K562 (cell line): Measurements from ENCODE around the gene RAD50. TPM values are rescaled to one million over a fixed set of nuclear protein-coding genes. Genes with fewer than 3 reads are reported as not detected.
A peak's percentile ranks its signal among the peaks of the same experiment; 100 is the strongest.

Experiments used
- C11orf30 ChIP-seq: fragments of 450-650 bp; IDR thresholded peaks from 2 replicates; pipeline ENCODE4 v1.6.1; 2016; ENCODE audit warnings: low read depth, mild to moderate bottlenecking
- CBFA2T3 ChIP-seq: fragments of 450-650 bp; IDR thresholded peaks from 2 replicates; pipeline ENCODE4 v1.6.1; 2017
- CGGBP1 ChIP-seq: fragments of 250-450 bp; sonication (Bioruptor Pico); IDR thresholded peaks from 2 replicates; pipeline ENCODE4 v1.9.0; 2021; ENCODE audit warnings: mild to moderate bottlenecking
- CSDE1 ChIP-seq, 2 experiments: fragments of 450-650 bp; IDR thresholded peaks; 2 replicates each; pipeline ENCODE4 v1.6.1; 2016; ENCODE audit warnings: mild to moderate bottlenecking in 1 of 2
- DDX20 ChIP-seq: fragments of 450-650 bp; IDR thresholded peaks from 2 replicates; pipeline ENCODE4 v1.6.1; 2016; ENCODE audit warnings: missing genetic modification characterization, low read depth, mild to moderate bottlenecking, missing compliant biosample characterization, moderate library complexity
- ESRRA ChIP-seq: fragments of 450-650 bp; IDR thresholded peaks from 2 replicates; pipeline ENCODE4 v1.6.1; 2014; ENCODE audit warnings: low read depth, mild to moderate bottlenecking, moderate library complexity, borderline replicate concordance
- EWSR1 ChIP-seq: fragments of 450-650 bp; IDR thresholded peaks from 2 replicates; pipeline ENCODE4 v1.6.1; 2018; ENCODE audit warnings: borderline replicate concordance, mild to moderate bottlenecking, low read depth, moderate library complexity; ENCODE audit not compliant: partially characterized antibody
- MAFK ChIP-seq: IDR thresholded peaks from 2 replicates; pipeline ENCODE4 v1.6.1; 2011; ENCODE audit warnings: low read length, improper control_type of control experiment
- NR2C2 ChIP-seq, 2 experiments: fragments of 200-800 bp in 1 of 2; sonication (Bioruptor generic) in 1 of 2; sonication (generic) in 1 of 2; formaldehyde crosslinking in 1 of 2; IDR thresholded peaks; 2 replicates each; pipeline versions ENCODE4 v1.6.1 to v1.8.0; 2016 to 2022; ENCODE audit warnings: mild to moderate bottlenecking in 1 of 2, missing compliant biosample characterization in 1 of 2, missing genetic modification characterization in 1 of 2, missing genetic modification reagents in 1 of 2
- NR2F6 ChIP-seq: fragments of 450-650 bp; formaldehyde crosslinking; IDR thresholded peaks from 2 replicates; pipeline ENCODE4 v1.4.0; 2020; ENCODE audit warnings: mild to moderate bottlenecking
- POLR2AphosphoS5 ChIP-seq: IDR thresholded peaks from 2 replicates; pipeline ENCODE4 v1.6.1; 2011; ENCODE audit warnings: mild to moderate bottlenecking, low read depth, low read length, moderate library complexity; ENCODE audit not compliant: control insufficient read depth, insufficient read depth
- RCOR1 ChIP-seq, 2 experiments: IDR thresholded peaks; 2 replicates each; pipeline ENCODE4 v1.6.1; 2012; ENCODE audit warnings: low read depth in 2 of 2, low read length in 2 of 2, borderline replicate concordance in 1 of 2, improper control_type of control experiment in 1 of 2
- SMAD4 ChIP-seq: fragments of 250-450 bp; sonication (Bioruptor Pico); conservative IDR thresholded peaks from 2 replicates; pipeline ENCODE4 v1.8.0; 2021; ENCODE audit warnings: inconsistent platforms, mild to moderate bottlenecking, moderate library complexity
- SNIP1 ChIP-seq: fragments of 450-650 bp; IDR thresholded peaks from 2 replicates; pipeline ENCODE4 v1.7.1; 2017; ENCODE audit warnings: low read depth, mild to moderate bottlenecking
- SOX6 ChIP-seq: fragments of 450-650 bp; IDR thresholded peaks from 2 replicates; pipeline ENCODE4 v1.6.1; 2014; ENCODE audit warnings: mild to moderate bottlenecking
- SPI1 ChIP-seq: IDR thresholded peaks from 2 replicates; pipeline ENCODE4 v1.6.1; 2011; ENCODE audit warnings: low read depth, low read length, control low read depth, borderline replicate concordance
- TAF9B ChIP-seq: fragments of 450-650 bp; IDR thresholded peaks from 2 replicates; pipeline ENCODE4 v1.6.1; 2018; ENCODE audit warnings: mild to moderate bottlenecking; ENCODE audit not compliant: partially characterized antibody
- TCF15 ChIP-seq: fragments of 250-450 bp; sonication (Bioruptor Pico); IDR thresholded peaks from 2 replicates; pipeline ENCODE4 v1.8.0; 2022; ENCODE audit warnings: moderate library complexity, mild to moderate bottlenecking, inconsistent platforms
- THAP7 ChIP-seq: fragments of 250-450 bp; sonication (Bioruptor Pico); IDR thresholded peaks from 2 replicates; pipeline ENCODE4 v1.5.0; 2021
- YY1 ChIP-seq, 3 experiments: IDR thresholded peaks; 2 replicates each; pipeline ENCODE4 v1.6.1; 2011; ENCODE audit warnings: low read length in 2 of 3, mild to moderate bottlenecking in 2 of 3, moderate library complexity in 2 of 3, borderline replicate concordance in 1 of 3, control low read depth in 1 of 3, low read depth in 1 of 3; ENCODE audit not compliant: insufficient read depth in 3 of 3, insufficient replicate concordance in 2 of 3, control insufficient read depth in 1 of 3, insufficient read length in 1 of 3; ENCODE audit errors: extremely low read depth in 1 of 3
- ZBTB2 ChIP-seq: fragments of 450-650 bp; IDR thresholded peaks from 2 replicates; pipeline ENCODE4 v1.6.1; 2016; ENCODE audit warnings: antibody characterized with exemption
- ZKSCAN3 ChIP-seq: fragments of 250-450 bp; sonication (Bioruptor Pico); IDR thresholded peaks from 2 replicates; pipeline ENCODE4 v1.4.0; 2020
- ZNF121 ChIP-seq: sonication (generic); formaldehyde crosslinking; conservative IDR thresholded peaks from 2 replicates; pipeline ENCODE4 v1.8.0; 2022; ENCODE audit warnings: missing genetic modification reagents
- ZNF140 ChIP-seq: fragments of 250-450 bp; sonication (Bioruptor Pico); IDR thresholded peaks from 2 replicates; pipeline ENCODE4 v1.8.0; 2021; ENCODE audit warnings: moderate library complexity, mild to moderate bottlenecking, inconsistent platforms
- ZNF174 ChIP-seq: fragments of 250-450 bp; sonication (Bioruptor Pico); IDR thresholded peaks from 2 replicates; pipeline ENCODE4 v1.4.0; 2020; ENCODE audit warnings: mild to moderate bottlenecking
- ZNF41 ChIP-seq: fragments of 250-450 bp; sonication (Bioruptor Pico); conservative IDR thresholded peaks from 2 replicates; pipeline ENCODE4 v1.4.0; 2020; ENCODE audit warnings: mild to moderate bottlenecking
- ZSCAN29 ChIP-seq: fragments of 450-650 bp; IDR thresholded peaks from 2 replicates; pipeline ENCODE4 v1.6.1; 2017
- polyA plus RNA-seq, 8 experiments: library from polyadenylated mRNA; depleted of rRNA in 4 of 8; stranded (reverse) in 5 of 8; unstranded in 3 of 8; fragments of >200 nt; fragmentation: Nextera tagmentation in 2 of 8; fragmentation: Illumina TruSeq in 1 of 8; extraction: Ambion mirVana in 2 of 8; extraction: Trizol in 1 of 8; gene quantifications; 2 replicates each; pipeline versions ENCODE4 v1.2.1 to v1.2.3, GENCODE V29; 2011 to 2014; ENCODE audit warnings: inconsistent platforms in 1 of 8, missing spikeins in 1 of 8
- total RNA-seq, 7 experiments: library from RNA; depleted of rRNA in 6 of 7; stranded (reverse); fragments of >200 nt in 6 of 7; fragmentation: Illumina TruSeq in 2 of 7; extraction: Trizol in 2 of 7; gene quantifications; 2 replicates each; pipeline versions ENCODE4 v1.2.1 to v1.2.3, GENCODE V29; 2011 to 2021; ENCODE audit warnings: low replicate concordance in 1 of 7

RAD50 gene
- total and polyA plus RNA-seq, 9 of the 15 experiments (the other 6 are each of a cell fraction or from before 2014, with no cell fraction given) = 15.3 to 74.2 (median 44.1) TPM

GRCh38 chr5:132528866-132529634 lies 27.7 kb upstream of the RAD50 start (continued):
- no peak for TF ChIP-seq TCF15
- TF ChIP-seq ESRRA = no peak
- TF ChIP-seq SPI1 = peak; percentile 60; the same call in 1 of the 2 replicates
- TF ChIP-seq ZNF41 (CRISPR knock-in tag) = no peak
- no peak for TF ChIP-seq POLR2AphosphoS5
- no peak for TF ChIP-seq ZKSCAN3 (CRISPR knock-in tag)
- no peak for TF ChIP-seq NR2C2 (CRISPR knock-in tag; IDR thresholded peaks at IDR 0.05)
- TF ChIP-seq NR2C2 (tag; IDR thresholded peaks at IDR 0.05) = no peak
- TF ChIP-seq ZSCAN29 = no peak
- TF ChIP-seq EWSR1 = no peak
- TF ChIP-seq CBFA2T3 = peak; percentile 59
- no peak for TF ChIP-seq NR2F6 (CRISPR knock-in tag)
- no peak for TF ChIP-seq YY1 (IDR thresholded peaks at IDR 0.05; ENCODE audit: borderline replicate concordance in 1 of 3, control insufficient read depth in 1 of 3, extremely low read depth in 1 of 3, insufficient read depth in 3 of 3, insufficient read length in 1 of 3, insufficient replicate concordance in 2 of 3, low read depth in 1 of 3, low read length in 2 of 3)
- TF ChIP-seq MAFK = peak; percentile 32; the same call in 1 of the 2 replicates
- TF ChIP-seq DDX20 (tag) = no peak
- no peak for TF ChIP-seq SMAD4
- TF ChIP-seq ZBTB2 = no peak
- no peak for TF ChIP-seq TAF9B
- TF ChIP-seq CSDE1 (IDR thresholded peaks at IDR 0.05) = no peak
- TF ChIP-seq ZNF174 (CRISPR knock-in tag) = no peak
- TF ChIP-seq RCOR1 (IDR thresholded peaks at IDR 0.05; ENCODE audit: borderline replicate concordance in 1 of 2, low read depth in 2 of 2, low read length in 2 of 2) = peak in 1 of 2 experiments; percentile 91; a peak in 2 of 4 replicates
- no peak for TF ChIP-seq THAP7 (CRISPR knock-in tag)
- no peak for TF ChIP-seq CGGBP1
- no peak for TF ChIP-seq ZNF140 (CRISPR knock-in tag)
- no peak for TF ChIP-seq SOX6
- no peak for TF ChIP-seq ZNF121 (CRISPR knock-in tag)
- peak; percentile 67 for TF ChIP-seq C11orf30
- TF ChIP-seq SNIP1 = no peak
